Measurements from ENCODE around the gene NEUROG2. TPM values are rescaled to one million over a fixed set of nuclear protein-coding genes. Genes with fewer than 3 reads are reported as not detected.
A peak's percentile ranks its signal among the peaks of the same experiment; 100 is the strongest.

NEUROG2 gene
- total and polyA plus RNA-seq, 9 of the 15 experiments (the other 6 are each of a cell fraction or from before 2014, with no cell fraction given): 0.07 TPM; not detected in 7

GRCh38 chr4:112523764-112524505 lies 8.0 kb upstream of the NEUROG2 start (continued):
- TF ChIP-seq PRDM10 (IDR thresholded peaks at IDR 0.05; ENCODE audit: partially characterized antibody): peak; percentile 69
- 0 out of 2 replicates have a peak, but pooled peaks have one; percentile 57 for TF ChIP-seq GATAD2A (IDR thresholded peaks at IDR 0.05)
- no peak for TF ChIP-seq ZNF695 (CRISPR knock-in tag; IDR thresholded peaks at IDR 0.05)
- no peak for TF ChIP-seq E4F1 (CRISPR knock-in tag; IDR thresholded peaks at IDR 0.05; ENCODE audit: borderline replicate concordance)
- TF ChIP-seq ATF3 (IDR thresholded peaks at IDR 0.05): no peak
- TF ChIP-seq ATF3 (CRISPR knock-in tag; conservative IDR thresholded peaks at IDR 0.05): no peak
- TF ChIP-seq NCOR1 (IDR thresholded peaks at IDR 0.05): no peak
- TF ChIP-seq PYGO2 (tag; IDR thresholded peaks at IDR 0.05): no peak
- no peak for TF ChIP-seq PKNOX1 (IDR thresholded peaks at IDR 0.05)
- TF ChIP-seq KDM2B (CRISPR knock-in tag; IDR thresholded peaks at IDR 0.05): peak; percentile 57; the same call in 1 of the 2 replicates
- TF ChIP-seq THRA (IDR thresholded peaks at IDR 0.05): no peak
- no peak for TF ChIP-seq ZNF507 (tag; conservative IDR thresholded peaks at IDR 0.05)
- peak; percentile 17 for TF ChIP-seq TBP (optimal IDR thresholded peaks at IDR 0.05; ENCODE audit: low read depth, low read length)
- 0 out of 2 replicates have a peak, but pooled peaks have one; percentile 26 for TF ChIP-seq ESRRA (IDR thresholded peaks at IDR 0.05; ENCODE audit: borderline replicate concordance, low read depth)
- no peak for TF ChIP-seq ZNF274 (IDR thresholded peaks at IDR 0.05; ENCODE audit: borderline replicate concordance, low read depth, low read length)
- TF ChIP-seq DEAF1 (CRISPR knock-in tag; IDR thresholded peaks at IDR 0.05): peak; percentile 89

Data from K562 (cell line).